AG04449 (cell line): ENCODE measurements around the gene PGAM5.

Experiments used
- CTCF ChIA-PET: fragments of 350-600 bp; formaldehyde crosslinking; extraction: SDS; loops from one replicate; lab custom pipeline; 2021; ENCODE audit warnings: antibody characterized with exemption; lab: Yijun Ruan, JAX
- POLR2A ChIA-PET: fragments of 400-600, 350-600 bp; formaldehyde crosslinking; extraction: SDS; loops from one replicate; lab custom pipeline; 2020; ENCODE audit warnings: antibody characterized with exemption, inconsistent platforms; lab: Yijun Ruan, JAX
- DNase-seq: peaks from one replicate; pipeline ENCODE4 v3.0.0-alpha.2; 2010; ENCODE audit warnings: low read depth, low spot score
- H3K4me3 ChIP-seq: 2 replicates; pipeline ENCODE4 v1.5.1; 2011; ENCODE audit warnings: low read depth, mild to moderate bottlenecking, control low read depth, low read length
- CTCF ChIP-seq: IDR thresholded peaks from one replicate; pipeline ENCODE4 v1.5.1; 2011; ENCODE audit warnings: mild to moderate bottlenecking, moderate library complexity, low read length, control low read depth, inconsistent platforms; ENCODE audit not compliant: insufficient read depth; ENCODE audit errors: missing control alignments

PGAM5 gene

GRCh38 chr12:132665149-132665491, 45.5 kb upstream of the PGAM5 start:
- H3K4me3 ChIP-seq = no peak overlapping the region
- no peak for TF ChIP-seq CTCF
- ChIA-PET CTCF (interaction anchor here (1.2 kb wide), 1 partner anchor 23 kb away, joined by 3 read pairs; no protein-coding TSS in a partner anchor), POLR2A (no interaction called here)
- DNase-seq = no peak

GRCh38 chr12:132665794-132666193, 44.8 kb upstream of the PGAM5 start:
- no peak for TF ChIP-seq CTCF
- no peak for DNase-seq
- H3K4me3 ChIP-seq = no peak overlapping the region
- POLR2A ChIA-PET = no interaction called here
- CTCF ChIA-PET = interaction anchor here (1.2 kb wide), 1 partner anchor 24 kb away, joined by 3 read pairs; no protein-coding TSS in a partner anchor

GRCh38 chr12:132668191-132669088, 42.2 kb upstream of the PGAM5 start:
- no peak for DNase-seq
- no peak overlapping the region for H3K4me3 ChIP-seq
- CTCF ChIA-PET = no interaction called here
- POLR2A ChIA-PET = no interaction called here
- TF ChIP-seq CTCF = no peak

GRCh38 chr12:132669166-132669879, 41.3 kb upstream of the PGAM5 start:
- CTCF ChIA-PET = interaction anchor here (1.1 kb wide), 1 partner anchor 31 kb away, joined by 3 read pairs; no protein-coding TSS in a partner anchor

GRCh38 chr12:132672116-132672515, 38.5 kb upstream of the PGAM5 start:
- no peak overlapping the region for H3K4me3 ChIP-seq
- no peak for TF ChIP-seq CTCF
- no peak for DNase-seq
- CTCF ChIA-PET = no interaction called here
- POLR2A ChIA-PET = no interaction called here

More at GRCh38 chr12:132669166-132669879, 41.3 kb upstream of the PGAM5 start:
- TF ChIP-seq CTCF = no peak
- DNase-seq = no peak
- POLR2A ChIA-PET = no interaction called here
- no peak overlapping the region for H3K4me3 ChIP-seq

GRCh38 chr12:132672678-132673077, 38.0 kb upstream of the PGAM5 start:
- DNase-seq = no peak
- no peak for TF ChIP-seq CTCF
- no peak overlapping the region for H3K4me3 ChIP-seq
- POLR2A ChIA-PET = no interaction called here
- CTCF ChIA-PET = no interaction called here
